ENCODE measurements around the gene USP6NL. TPM values are rescaled to one million over a fixed set of nuclear protein-coding genes. Genes with fewer than 3 reads are reported as not detected.

USP6NL gene
- polyA plus RNA-seq, 1 donor (not counting 4 experiments of a cell fraction or from before 2014, with no cell fraction given): 8.7 TPM

GRCh38 chr10:11444155-11444530, 167.3 kb downstream of the USP6NL start:
- Histone ChIP-seq H4K20me1 (ENCODE audit: control insufficient read depth, extremely low read depth, insufficient read depth, low read length) (no peaks in the 10 kb centered on the region), H3K9ac (ENCODE audit: control insufficient read depth, extremely low read depth, insufficient read depth, low read length) (no peak overlapping the region), H3K9me1 (ENCODE audit: control insufficient read depth, extremely low read depth, insufficient read depth, low read length) (no peaks in the 10 kb centered on the region), H3K9me3 (ENCODE audit: control insufficient read depth, low read depth, low read length) (no peaks in the 10 kb centered on the region), H2AFZ (ENCODE audit: control insufficient read depth, low read length) (no peak overlapping the region), H3K36me3 (ENCODE audit: control insufficient read depth in 2 of 2, extremely low read depth in 1 of 2, insufficient read depth in 2 of 2, low read length in 2 of 2) (no peaks in the 10 kb centered on the region), H3K79me2 (ENCODE audit: control insufficient read depth, insufficient read depth, low read length) (no peaks in the 10 kb centered on the region), H3K27ac (ENCODE audit: control insufficient read depth, insufficient read depth, low read length) (no peak overlapping the region), H3K4me3 (ENCODE audit: control insufficient read depth in 2 of 3, extremely low read depth in 1 of 3, insufficient read depth in 2 of 3, low read depth in 1 of 3, low read length in 3 of 3) (no peak overlapping the region), H3K27me3 (ENCODE audit: control insufficient read depth, extremely low read depth, insufficient read depth, low read length) (peaks cover 28% of the 10 kb centered on the region), H3K4me2 (ENCODE audit: control insufficient read depth, extremely low read depth, insufficient read depth, low read depth, low read length) (no peak overlapping the region), H3K4me1 (ENCODE audit: control insufficient read depth, extremely low read depth, insufficient read depth, low read length) (no peaks in the 10 kb centered on the region)
- TF ChIP-seq CTCF (optimal IDR thresholded peaks at IDR 0.05 in 1 of 3, IDR thresholded peaks at IDR 0.05 in 1 of 3, conservative IDR thresholded peaks at IDR 0.05 in 1 of 3; ENCODE audit: extremely low read depth in 1 of 3, insufficient read depth in 2 of 3, low read length in 3 of 3) (no peak), EZH2 (IDR thresholded peaks at IDR 0.05; ENCODE audit: low read length) (no peak)
- no peak for DNase-seq (ENCODE audit: low read depth, low spot score)
- FAIRE-seq: no peak
- dilution Hi-C loops (cut with MboI; ENCODE audit: extremely low pct_ligation_motif_present, low sequenced_read_pairs): no loop called here

GRCh38 chr10:11443468-11444154, 167.8 kb downstream of the USP6NL start:
- dilution Hi-C loops (cut with MboI; ENCODE audit: extremely low pct_ligation_motif_present, low sequenced_read_pairs): no loop called here
- H3K9me3 ChIP-seq (ENCODE audit: control insufficient read depth, low read depth, low read length): no peaks in the 10 kb centered on the region
- H3K36me3 ChIP-seq (ENCODE audit: control insufficient read depth in 2 of 2, extremely low read depth in 1 of 2, insufficient read depth in 2 of 2, low read length in 2 of 2): no peaks in the 10 kb centered on the region
- H3K27ac ChIP-seq (ENCODE audit: control insufficient read depth, insufficient read depth, low read length): no peak overlapping the region
- H3K9ac ChIP-seq (ENCODE audit: control insufficient read depth, extremely low read depth, insufficient read depth, low read length): no peak overlapping the region
- FAIRE-seq (no peak), DNase-seq (ENCODE audit: low read depth, low spot score) (no peak)
- H3K4me1 ChIP-seq (ENCODE audit: control insufficient read depth, extremely low read depth, insufficient read depth, low read length): no peaks in the 10 kb centered on the region
- H3K27me3 ChIP-seq (ENCODE audit: control insufficient read depth, extremely low read depth, insufficient read depth, low read length): peaks cover 23% of the 10 kb centered on the region
- H2AFZ ChIP-seq (ENCODE audit: control insufficient read depth, low read length): no peak overlapping the region
- no peaks in the 10 kb centered on the region for H3K79me2 ChIP-seq (ENCODE audit: control insufficient read depth, insufficient read depth, low read length)
- no peaks in the 10 kb centered on the region for H3K9me1 ChIP-seq (ENCODE audit: control insufficient read depth, extremely low read depth, insufficient read depth, low read length)
- no peaks in the 10 kb centered on the region for H4K20me1 ChIP-seq (ENCODE audit: control insufficient read depth, extremely low read depth, insufficient read depth, low read length)
- H3K4me3 ChIP-seq (ENCODE audit: control insufficient read depth in 2 of 3, extremely low read depth in 1 of 3, insufficient read depth in 2 of 3, low read depth in 1 of 3, low read length in 3 of 3): no peak overlapping the region
- TF ChIP-seq CTCF (optimal IDR thresholded peaks at IDR 0.05 in 1 of 3, IDR thresholded peaks at IDR 0.05 in 1 of 3, conservative IDR thresholded peaks at IDR 0.05 in 1 of 3; ENCODE audit: extremely low read depth in 1 of 3, insufficient read depth in 2 of 3, low read length in 3 of 3): no peak
- no peak for TF ChIP-seq EZH2 (IDR thresholded peaks at IDR 0.05; ENCODE audit: low read length)
- no peak overlapping the region for H3K4me2 ChIP-seq (ENCODE audit: control insufficient read depth, extremely low read depth, insufficient read depth, low read depth, low read length)
